ENCODE results near the gene ZDHHC13.

DNA sequence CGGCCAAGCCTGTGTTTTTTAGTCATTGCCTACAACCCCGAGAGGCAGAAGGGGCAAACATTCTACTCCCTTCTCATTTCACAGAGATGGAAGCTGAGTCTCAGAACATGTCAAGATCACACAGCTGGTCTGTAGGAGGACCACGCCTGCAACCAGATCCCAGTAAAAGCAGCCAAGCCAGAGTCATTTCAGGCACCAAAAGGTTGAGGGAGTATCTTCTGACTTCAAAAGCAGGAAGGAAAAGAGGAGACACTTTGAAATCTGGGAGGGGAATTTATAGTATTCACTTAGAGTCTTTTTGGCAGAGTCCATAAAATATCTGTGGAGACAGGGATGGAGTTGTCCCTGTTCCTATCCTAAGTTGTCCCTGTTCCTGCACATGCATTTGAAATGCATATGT lies 17.9 kb upstream of the ZDHHC13 start:
- TF ChIP-seq CTCF (IDR thresholded peaks at IDR 0.05 in 2 of 3, conservative IDR thresholded peaks at IDR 0.05 in 1 of 3; ENCODE audit: borderline replicate concordance in 1 of 3, insufficient read depth in 1 of 3, low read depth in 2 of 3, low read length in 2 of 3) (no peak), EZH2phosphoT487 (IDR thresholded peaks at IDR 0.05; ENCODE audit: borderline replicate concordance) (no peak), ZNF274 (IDR thresholded peaks at IDR 0.05; ENCODE audit: low read depth, low read length) (no peak), POLR2A (IDR thresholded peaks at IDR 0.05; ENCODE audit: borderline replicate concordance, extremely low read depth, insufficient read depth, insufficient read length) (no peak), POLR2AphosphoS5 (IDR thresholded peaks at IDR 0.05; ENCODE audit: low read depth, low read length) (no peak), CEBPB (IDR thresholded peaks at IDR 0.05; ENCODE audit: low read depth) (no peak), TCF7L2 (IDR thresholded peaks at IDR 0.05; ENCODE audit: borderline replicate concordance, extremely low read depth, insufficient read depth, insufficient read length) (no peak), ATF3 (IDR thresholded peaks at IDR 0.05) (no peak), RAD21 (IDR thresholded peaks at IDR 0.05; ENCODE audit: low read depth) (no peak), MAX (IDR thresholded peaks at IDR 0.05) (no peak), ZBTB33 (IDR thresholded peaks at IDR 0.05; ENCODE audit: extremely low read depth, insufficient replicate concordance, low read length) (no peak), EZH2 (IDR thresholded peaks at IDR 0.05) (no peak)

Data from HCT116 (cell line).